IMR-90 (cell line): ENCODE results near the gene MYL11.
"Not testable (repeated sequence)": the region's sequence is repeated elsewhere in the genome, so short reads cannot be mapped to it uniquely, and the experiment has no call there.

Source experiments
- CEBPB ChIP-seq: IDR thresholded peaks from 2 replicates; pipeline ENCODE4 v1.6.1; 2012; ENCODE audit warnings: low read depth, low read length, improper control_type of control experiment
- MXI1 ChIP-seq: IDR thresholded peaks from 2 replicates; pipeline ENCODE4 v1.6.1; 2012; ENCODE audit warnings: low read depth, mild to moderate bottlenecking, low read length, moderate library complexity, borderline replicate concordance
- POLR2A ChIP-seq: IDR thresholded peaks from 2 replicates; pipeline ENCODE4 v1.6.1; 2012; ENCODE audit warnings: mild to moderate bottlenecking, low read depth, low read length
- TF ChIP-seq, protein P1 (sequence below): conservative IDR thresholded peaks from 2 replicates; pipeline ENCODE4 v1.5.1; 2012; ENCODE audit warnings: mild to moderate bottlenecking, low read depth, low read length, improper control_type of control experiment

DNA sequence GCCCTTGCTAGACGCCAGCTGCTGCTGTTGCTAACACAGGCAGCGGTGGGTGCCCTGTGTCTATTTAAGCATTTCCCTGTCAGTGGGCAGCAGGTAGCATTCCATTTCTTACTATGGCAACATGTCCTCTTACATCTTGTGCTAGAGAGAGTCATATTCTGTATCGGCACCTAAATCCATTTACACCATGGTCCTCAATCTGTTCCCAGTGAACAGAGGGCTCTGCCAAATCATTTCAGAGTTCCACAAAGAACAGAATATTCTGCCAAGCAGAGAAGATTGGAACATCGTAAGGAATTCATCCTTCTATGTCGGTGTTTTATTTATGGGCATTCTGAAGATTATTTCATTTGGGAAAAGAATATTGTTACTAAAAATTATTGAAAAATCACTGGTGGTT lies 35.9 kb upstream of the MYL11 start:
- TF ChIP-seq MXI1, POLR2A, CEBPB: not testable (repeated sequence)
- TF ChIP-seq, protein P1, sequence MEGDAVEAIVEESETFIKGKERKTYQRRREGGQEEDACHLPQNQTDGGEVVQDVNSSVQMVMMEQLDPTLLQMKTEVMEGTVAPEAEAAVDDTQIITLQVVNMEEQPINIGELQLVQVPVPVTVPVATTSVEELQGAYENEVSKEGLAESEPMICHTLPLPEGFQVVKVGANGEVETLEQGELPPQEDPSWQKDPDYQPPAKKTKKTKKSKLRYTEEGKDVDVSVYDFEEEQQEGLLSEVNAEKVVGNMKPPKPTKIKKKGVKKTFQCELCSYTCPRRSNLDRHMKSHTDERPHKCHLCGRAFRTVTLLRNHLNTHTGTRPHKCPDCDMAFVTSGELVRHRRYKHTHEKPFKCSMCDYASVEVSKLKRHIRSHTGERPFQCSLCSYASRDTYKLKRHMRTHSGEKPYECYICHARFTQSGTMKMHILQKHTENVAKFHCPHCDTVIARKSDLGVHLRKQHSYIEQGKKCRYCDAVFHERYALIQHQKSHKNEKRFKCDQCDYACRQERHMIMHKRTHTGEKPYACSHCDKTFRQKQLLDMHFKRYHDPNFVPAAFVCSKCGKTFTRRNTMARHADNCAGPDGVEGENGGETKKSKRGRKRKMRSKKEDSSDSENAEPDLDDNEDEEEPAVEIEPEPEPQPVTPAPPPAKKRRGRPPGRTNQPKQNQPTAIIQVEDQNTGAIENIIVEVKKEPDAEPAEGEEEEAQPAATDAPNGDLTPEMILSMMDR: not testable (repeated sequence)
